Duodenal mucosa (tissue), 2 donors: ENCODE results near the gene FBP1.
"Not testable (repeated sequence)": the region's sequence is repeated elsewhere in the genome, so short reads cannot be mapped to it uniquely, and the experiment has no call there.

Experiments used
- H3K27ac ChIP-seq: one replicate; pipeline ENCODE4 v1.7.0; 2013; ENCODE audit warnings: low read depth, low read length
- H3K27me3 ChIP-seq, 2 donors: one replicate each; pipeline ENCODE4 v1.7.0; 2013; ENCODE audit warnings: low read length in 2 of 2, control low read depth in 1 of 2; ENCODE audit not compliant: insufficient read depth in 2 of 2, control insufficient read depth in 1 of 2
- H3K36me3 ChIP-seq, 2 donors: one replicate each; pipeline ENCODE4 v1.7.0; 2013; ENCODE audit warnings: low read length in 2 of 2, control low read depth in 1 of 2; ENCODE audit not compliant: insufficient read depth in 2 of 2, control insufficient read depth in 1 of 2
- H3K4me1 ChIP-seq, 2 donors: one replicate each; pipeline ENCODE4 v1.7.0; 2013; ENCODE audit warnings: low read length in 2 of 2, control low read depth in 1 of 2; ENCODE audit not compliant: insufficient read depth in 2 of 2, control insufficient read depth in 1 of 2
- H3K4me3 ChIP-seq, 2 donors: one replicate each; pipeline ENCODE4 v1.7.0; 2013; ENCODE audit warnings: low read length in 2 of 2, low read depth in 1 of 2
- H3K9ac ChIP-seq, 2 donors: one replicate each; pipeline ENCODE4 v1.7.0; 2013; ENCODE audit warnings: low read length in 2 of 2, low read depth in 1 of 2
- H3K9me3 ChIP-seq, 2 donors: one replicate each; pipeline ENCODE4 v1.7.0; 2013; ENCODE audit warnings: low read length in 2 of 2, control low read depth in 1 of 2; ENCODE audit not compliant: control insufficient read depth in 1 of 2

FBP1 gene

DNA sequence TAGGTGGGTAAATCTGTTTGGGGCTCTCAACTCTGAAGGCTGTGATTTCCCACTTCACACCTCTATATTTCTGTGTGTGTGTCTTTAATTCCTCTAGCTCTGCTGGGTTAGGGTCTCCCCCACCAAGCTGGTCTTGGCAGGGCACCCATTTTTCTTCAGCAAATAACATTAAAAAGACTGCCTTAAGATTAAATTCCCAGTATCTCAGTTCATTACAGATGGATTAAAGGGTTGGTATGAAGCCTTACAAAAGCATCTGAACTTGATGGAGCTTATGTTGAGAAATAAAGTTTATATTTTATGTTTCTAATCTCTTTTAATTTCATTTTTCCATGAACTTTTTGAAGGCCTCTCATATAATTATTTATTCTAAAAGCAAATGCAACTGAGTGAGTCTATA, 72.8 kb downstream of the FBP1 start:
- H3K4me1 ChIP-seq = no peaks in the 10 kb centered on the region
- no peaks in the 10 kb centered on the region for H3K27me3 ChIP-seq
- H3K9me3 ChIP-seq = no peaks in the 10 kb centered on the region
- no peak overlapping the region for H3K9ac ChIP-seq
- no peak overlapping the region for H3K27ac ChIP-seq
- H3K36me3 ChIP-seq = peaks cover 0 to 6% of the 10 kb centered on the region in 2 donors
- no peak overlapping the region for H3K4me3 ChIP-seq

DNA sequence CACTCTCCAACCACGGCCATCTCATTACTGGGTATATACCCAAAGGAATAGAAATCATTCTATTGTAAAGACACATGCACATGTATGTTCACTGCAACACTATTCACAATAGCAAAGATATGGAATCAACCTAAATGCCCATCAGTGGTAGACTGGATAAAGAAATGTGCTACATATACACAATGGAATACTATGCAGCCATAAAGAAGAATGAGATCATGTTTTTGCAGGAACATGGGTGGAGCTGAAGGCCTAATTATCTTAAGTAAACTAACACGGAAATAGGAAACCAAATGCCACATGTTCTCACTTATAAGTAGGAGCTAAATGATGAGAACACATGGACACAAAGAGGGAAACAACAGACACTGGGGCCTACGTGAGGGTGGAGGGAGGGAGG, 75.0 kb downstream of the FBP1 start:
- H3K4me3 ChIP-seq, H3K27me3 ChIP-seq, H3K9ac ChIP-seq, H3K36me3 ChIP-seq, H3K4me1 ChIP-seq, H3K9me3 ChIP-seq, H3K27ac ChIP-seq: not testable (repeated sequence)

DNA sequence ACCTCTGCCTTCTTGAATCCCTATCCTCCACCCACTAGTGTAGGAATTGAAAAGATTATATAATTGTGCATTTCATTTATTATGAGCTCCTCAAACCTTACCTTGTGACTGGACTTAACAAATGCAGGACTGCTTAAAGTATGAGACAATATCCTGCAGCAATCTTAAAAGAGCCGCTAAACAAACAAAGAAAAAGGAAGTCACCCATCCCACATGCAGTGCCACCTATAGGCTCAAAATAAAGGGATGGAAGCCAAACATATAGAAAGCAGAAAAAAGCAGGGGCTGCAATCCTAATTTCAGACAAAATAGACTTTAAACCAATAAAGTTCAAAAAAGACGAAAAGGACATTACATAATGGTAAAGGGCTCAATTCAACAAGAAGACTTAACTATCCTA, 75.8 kb downstream of the FBP1 start:
- Histone ChIP-seq H3K36me3 (peaks cover 0 to 11% of the 10 kb centered on the region in 2 donors), H3K9ac (no peak overlapping the region), H3K9me3 (no peaks in the 10 kb centered on the region), H3K27ac (no peak overlapping the region), H3K4me1 (no peaks in the 10 kb centered on the region), H3K27me3 (no peaks in the 10 kb centered on the region), H3K4me3 (no peak overlapping the region)

DNA sequence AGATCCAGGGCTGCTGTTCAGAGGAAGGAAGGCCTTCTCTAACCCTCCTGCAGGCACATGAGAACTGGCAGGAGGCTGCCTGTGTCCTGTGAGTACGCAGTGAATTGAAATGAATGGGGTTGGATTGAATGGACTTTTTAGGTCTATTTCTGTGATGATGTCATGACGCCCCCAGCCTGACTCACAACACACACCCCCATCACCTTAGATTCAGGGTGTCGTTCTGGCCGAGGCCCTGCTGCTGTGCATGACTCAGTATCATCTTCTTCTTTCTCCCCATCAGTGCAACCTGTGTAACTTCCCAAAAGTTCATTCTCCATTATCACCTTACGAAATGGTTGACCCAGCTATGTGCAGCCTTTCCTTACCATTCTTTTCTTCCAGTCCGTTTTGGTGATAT, 79.1 kb downstream of the FBP1 start:
- no peak overlapping the region for H3K9ac ChIP-seq
- H3K27ac ChIP-seq = no peak overlapping the region
- no peaks in the 10 kb centered on the region for H3K27me3 ChIP-seq
- no peaks in the 10 kb centered on the region for H3K9me3 ChIP-seq
- H3K4me1 ChIP-seq = no peaks in the 10 kb centered on the region
- peaks cover 0 to 11% of the 10 kb centered on the region in 2 donors for H3K36me3 ChIP-seq
- H3K4me3 ChIP-seq = no peak overlapping the region

DNA sequence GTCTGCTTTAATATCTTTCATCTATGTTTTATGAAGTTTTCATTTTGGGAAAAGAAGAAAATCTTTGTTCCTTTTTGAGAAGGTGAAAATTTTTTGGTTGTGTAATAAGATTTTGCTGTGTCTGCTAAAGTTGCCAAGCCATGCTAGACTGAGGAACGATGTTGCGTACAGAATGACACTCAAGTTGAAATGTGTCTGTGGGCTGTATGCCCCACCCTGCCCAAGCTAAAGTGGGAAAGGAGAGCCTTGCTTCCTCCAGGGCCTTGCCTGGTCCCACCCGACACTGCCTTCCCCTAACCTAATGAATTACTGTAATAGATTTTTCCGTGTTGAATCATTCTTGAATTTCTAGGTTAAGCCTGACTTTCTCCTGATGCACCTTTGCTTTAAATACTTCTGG, 81.9 kb downstream of the FBP1 start:
- Histone ChIP-seq H3K9ac (no peak overlapping the region), H3K4me3 (no peak overlapping the region), H3K27ac (no peak overlapping the region), H3K27me3 (no peaks in the 10 kb centered on the region), H3K9me3 (no peaks in the 10 kb centered on the region), H3K36me3 (peaks cover 0 to 5% of the 10 kb centered on the region in 2 donors), H3K4me1 (peaks cover 5 to 8% of the 10 kb centered on the region in 2 donors)

DNA sequence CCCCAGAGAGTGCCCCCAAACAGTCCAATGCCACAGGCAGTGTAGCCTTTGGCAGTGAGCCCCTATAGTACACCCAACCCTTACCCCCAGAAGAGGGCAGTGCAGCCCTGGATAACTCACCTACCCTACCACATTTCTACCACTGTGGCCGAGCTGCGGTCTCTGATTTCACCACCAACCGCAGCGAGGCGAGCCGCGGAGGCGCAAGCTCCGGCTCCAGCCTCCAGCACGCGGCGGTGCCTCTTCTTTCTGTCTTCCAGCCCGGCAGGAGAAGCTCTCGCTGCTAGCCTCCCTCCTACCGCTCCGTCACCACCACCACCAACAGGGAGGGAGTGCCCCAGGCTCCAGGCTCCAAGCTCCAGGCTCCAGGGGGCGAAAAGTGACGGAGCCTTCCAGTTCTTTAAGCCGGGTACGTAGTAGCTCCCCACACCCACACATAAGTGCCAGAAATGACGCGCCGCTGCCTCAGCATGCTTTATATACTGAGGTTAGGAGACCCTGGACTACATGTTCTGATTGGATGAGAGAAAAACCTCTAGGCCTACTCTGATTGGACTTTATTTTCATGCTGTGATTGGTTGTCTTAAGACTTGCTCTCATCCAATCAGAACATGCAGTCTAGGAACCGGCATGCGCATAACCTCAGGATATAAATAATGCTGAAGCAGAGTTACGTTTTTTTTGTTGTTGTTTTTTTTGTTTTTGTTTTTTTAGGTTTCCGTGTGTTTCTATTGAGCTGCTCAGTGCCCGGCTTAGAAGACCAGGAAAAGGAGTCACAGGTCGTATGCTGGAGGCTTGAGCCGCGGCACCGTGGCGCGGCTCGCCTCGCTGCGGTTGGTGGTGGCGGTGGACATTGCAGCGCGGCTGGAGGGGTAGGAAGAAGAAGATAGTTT, 84.6 kb downstream of the FBP1 start, which contains the start of gene PCAT7:
Gene PCAT7 (plus strand): TSS at position 645 of the 893 bp plus-strand sequence.
- H3K27me3 ChIP-seq = no peaks in the 10 kb centered on the region
- H3K27ac ChIP-seq = peak within 1 kb of the TSS; percentile 44
- H3K4me3 ChIP-seq = peak within 1 kb of the TSS; percentile 77 to 79
- no peaks in the 10 kb centered on the region for H3K9me3 ChIP-seq
- H3K36me3 ChIP-seq = peaks cover 0 to 5% of the 10 kb centered on the region in 2 donors
- peak within 1 kb of the TSS; percentile 44 to 77 for H3K9ac ChIP-seq
- H3K4me1 ChIP-seq = peaks cover 5 to 8% of the 10 kb centered on the region in 2 donors

DNA sequence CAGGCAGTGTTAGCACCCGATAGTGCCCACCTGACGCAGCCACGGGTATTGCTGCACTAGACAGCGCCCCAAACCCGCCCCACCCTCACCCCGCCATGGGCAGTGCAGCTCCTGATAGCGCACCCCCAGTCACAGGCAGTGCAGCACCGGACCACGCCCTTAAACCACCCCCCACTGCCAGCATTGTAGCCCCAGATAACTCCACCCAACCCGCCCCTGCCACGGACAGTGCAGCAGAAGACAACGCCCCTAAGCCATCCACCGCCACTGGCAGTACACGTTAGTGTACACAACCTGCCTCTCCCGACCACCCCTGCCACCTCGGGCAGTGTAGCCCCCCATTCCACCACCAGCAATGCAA, 85.3 kb downstream of the FBP1 start:
- Histone ChIP-seq H3K27me3 (no peaks in the 10 kb centered on the region), H3K27ac (peak overlapping the region; percentile 44), H3K4me1 (peaks cover 5 to 8% of the 10 kb centered on the region in 2 donors), H3K36me3 (no peaks in the 10 kb centered on the region), H3K4me3 (peak overlapping the region; percentile 77 to 79), H3K9me3 (no peaks in the 10 kb centered on the region), H3K9ac (peak overlapping the region; percentile 44 to 77)
